Astrocyte of the cerebellum (primary cell): ENCODE results near the gene NOL9.

ENCODE experiments used
- DNase-seq: peaks from one replicate; pipeline ENCODE4 v3.0.0-alpha.2; 2011; ENCODE audit warnings: low read depth
- H3K4me3 ChIP-seq: 2 replicates; pipeline ENCODE4 v1.5.1; 2011; ENCODE audit warnings: mild to moderate bottlenecking, low read depth, low read length, moderate library complexity
- CTCF ChIP-seq: IDR thresholded peaks from 2 replicates; pipeline ENCODE4 v1.5.1; 2012; ENCODE audit warnings: low read length, low read depth, moderate library complexity, mild to moderate bottlenecking; ENCODE audit errors: missing control alignments
- in situ Hi-C: cut with HindIII; loops from 2 replicates; pipeline ENCODE4 v1.10.0; 2017; ENCODE audit warnings: low sequenced_read_pairs

Gene NOL9

GRCh38 chr1:6502000-6502891 lies 52.1 kb downstream of the NOL9 start:
- in situ Hi-C loops = no loop called here
- no peak for TF ChIP-seq CTCF
- H3K4me3 ChIP-seq = no peak overlapping the region
- no peak for DNase-seq

- DNase-seq = no peak
- no peak for TF ChIP-seq CTCF
- in situ Hi-C loops = no loop called here
- no peak overlapping the region for H3K4me3 ChIP-seq
Measured at GRCh38 chr1:6501279-6501813, 53.0 kb downstream of the NOL9 start.

GRCh38 chr1:6500544-6501278 lies 53.6 kb downstream of the NOL9 start:
- in situ Hi-C loops = no loop called here
- H3K4me3 ChIP-seq = no peak overlapping the region
- no peak for DNase-seq
- no peak for TF ChIP-seq CTCF

- no peak for DNase-seq
- TF ChIP-seq CTCF = no peak
- no peak overlapping the region for H3K4me3 ChIP-seq
- in situ Hi-C loops = no loop called here
Measured at GRCh38 chr1:6499296-6499695, 55.0 kb downstream of the NOL9 start.

GRCh38 chr1:6498576-6499111 lies 55.7 kb downstream of the NOL9 start:
- H3K4me3 ChIP-seq = no peak overlapping the region
- in situ Hi-C loops = no loop called here
- TF ChIP-seq CTCF = no peak
- no peak for DNase-seq

- DNase-seq = no peak
- TF ChIP-seq CTCF = no peak
- in situ Hi-C loops = no loop called here
- peak overlapping the region; percentile 65 for H3K4me3 ChIP-seq
Measured at GRCh38 chr1:6497867-6498575, 56.3 kb downstream of the NOL9 start.
